ENCODE data around the gene XRCC6.
A peak's percentile ranks its signal among the peaks of the same experiment; 100 is the strongest.
"Not testable (repeated sequence)": the region's sequence is repeated elsewhere in the genome, so short reads cannot be mapped to it uniquely, and the experiment has no call there.

The XRCC6 gene

DNA sequence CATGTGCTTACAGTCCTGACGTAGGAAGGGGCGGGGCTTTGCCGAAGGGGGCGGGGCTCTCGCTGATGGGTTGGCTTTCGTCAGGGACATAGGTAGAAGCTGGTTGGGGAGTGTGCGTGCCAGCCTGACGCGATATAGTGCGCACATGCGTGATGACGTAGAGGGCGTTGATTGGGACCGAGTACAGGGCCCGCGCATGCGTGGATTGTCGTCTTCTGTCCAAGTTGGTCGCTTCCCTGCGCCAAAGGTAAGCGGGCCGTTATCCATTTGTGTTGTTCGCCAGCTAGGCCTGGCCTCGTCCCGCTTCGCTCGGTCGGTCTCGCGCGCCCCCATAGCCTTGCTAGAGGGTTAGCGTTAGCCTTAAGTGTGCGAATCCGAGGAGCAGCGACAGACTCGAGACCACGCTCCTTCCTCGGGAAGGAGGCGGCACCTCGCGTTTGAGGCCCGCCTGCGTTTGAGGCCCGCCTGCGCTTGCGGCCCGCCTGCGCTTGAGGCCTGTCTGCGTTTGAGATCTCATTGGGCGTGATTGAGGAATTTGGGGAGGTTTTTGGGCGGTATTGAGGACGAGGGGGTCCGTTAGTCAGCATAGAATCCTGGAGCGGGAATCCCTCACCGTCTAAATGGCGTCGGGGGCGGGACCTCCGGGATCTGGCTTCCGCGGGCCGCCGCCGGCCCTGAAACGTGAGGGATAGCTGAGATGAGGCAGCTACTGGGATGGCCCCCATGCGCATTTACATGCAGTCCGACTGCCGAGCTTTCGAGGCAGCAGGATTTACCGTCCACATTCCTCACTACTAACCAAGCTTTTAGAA is at the start of gene XRCC6:
XRCC6 (plus strand) TSS at position 197 of the 812 bp plus-strand sequence. CDS start 710 bp downstream, outside the sequence.
- DNase-seq = peak; percentile 100

DNA sequence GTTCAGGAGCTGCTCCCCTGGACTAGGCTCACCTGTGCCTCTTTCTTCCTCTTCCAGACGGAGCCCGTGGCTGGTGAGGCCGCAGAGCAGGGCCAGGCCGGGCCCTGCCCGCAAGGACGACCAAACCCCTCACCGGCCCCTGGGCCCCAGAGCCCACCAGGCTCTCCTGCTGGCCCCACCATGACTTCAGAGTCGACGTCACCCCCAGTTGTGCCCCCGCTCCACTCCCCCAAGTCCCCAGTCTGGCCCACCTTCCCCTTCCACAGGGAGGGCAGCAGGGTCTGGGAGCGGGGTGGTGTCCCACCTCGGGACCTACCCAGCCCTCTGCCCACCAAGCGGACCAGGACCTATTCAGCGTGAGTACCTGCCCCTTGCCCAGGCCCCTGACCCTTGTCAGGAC is 49.3 kb upstream of the XRCC6 start:
- DNase-seq = no peak

DNA sequence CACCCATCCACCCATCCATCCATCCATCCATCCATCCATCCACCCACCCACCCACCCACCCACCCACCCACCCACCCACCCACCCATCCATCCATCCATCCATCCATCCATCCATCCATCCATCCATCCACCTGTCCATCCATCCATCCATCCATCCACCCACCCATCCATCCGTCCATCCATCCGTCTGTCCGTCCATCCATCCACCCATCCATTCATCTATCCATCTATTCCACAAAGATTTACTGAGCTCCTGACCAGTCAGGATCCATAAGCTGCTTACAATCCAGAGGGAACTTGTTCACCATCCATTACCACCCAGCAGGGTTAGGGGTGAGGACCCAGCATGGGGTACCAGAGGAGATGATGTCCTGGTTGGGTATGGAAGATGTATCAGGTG is 48.8 kb upstream of the XRCC6 start:
- DNase-seq = not testable (repeated sequence)

DNA sequence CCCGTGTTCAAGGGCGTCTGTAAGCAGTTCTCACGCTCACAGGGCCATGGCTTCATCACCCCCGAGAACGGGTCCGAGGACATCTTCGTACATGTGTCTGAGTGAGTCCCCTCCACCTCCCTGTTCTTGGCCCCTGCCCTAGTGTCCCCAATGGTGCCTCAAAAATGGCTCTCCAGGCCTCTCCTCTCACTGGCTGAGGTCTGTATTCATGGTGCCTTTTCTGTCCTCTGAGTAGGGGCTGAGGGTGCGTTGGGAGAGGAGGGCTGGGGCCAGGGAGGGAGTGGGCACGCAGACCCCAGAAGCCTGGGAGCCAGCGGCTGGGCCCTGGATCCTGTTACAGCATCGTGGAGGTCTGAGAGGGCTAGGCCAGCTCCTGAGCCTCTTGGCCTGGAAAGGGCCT is 47.4 kb upstream of the XRCC6 start:
- no peak for DNase-seq

- no peak for DNase-seq
Observed at GRCh38 chr22:41574847-41575381, 46.2 kb upstream of the XRCC6 start.

DNA sequence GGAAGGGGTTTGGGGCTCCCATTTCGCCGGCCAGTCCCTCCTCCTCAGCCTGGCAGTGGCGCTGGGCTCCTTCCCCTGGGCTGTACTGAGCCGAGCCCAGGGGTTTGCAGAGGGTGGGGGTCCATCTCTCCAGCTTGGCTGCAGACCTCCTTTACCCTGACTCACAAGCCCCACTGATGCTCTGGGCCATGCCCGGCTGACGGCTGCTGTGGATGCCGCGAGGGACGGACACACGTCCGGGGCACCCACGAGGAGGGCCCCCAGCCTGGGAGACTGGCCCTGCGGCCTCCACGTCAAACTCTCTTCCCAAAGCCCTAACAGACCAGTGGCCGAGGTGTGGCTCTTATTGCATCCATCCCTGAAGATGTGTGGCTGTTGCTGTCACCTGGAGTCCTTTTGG is 45.6 kb upstream of the XRCC6 start:
- no peak for DNase-seq

- no peak for DNase-seq
Observed at GRCh38 chr22:41576877-41577276, 44.2 kb upstream of the XRCC6 start.

DNA sequence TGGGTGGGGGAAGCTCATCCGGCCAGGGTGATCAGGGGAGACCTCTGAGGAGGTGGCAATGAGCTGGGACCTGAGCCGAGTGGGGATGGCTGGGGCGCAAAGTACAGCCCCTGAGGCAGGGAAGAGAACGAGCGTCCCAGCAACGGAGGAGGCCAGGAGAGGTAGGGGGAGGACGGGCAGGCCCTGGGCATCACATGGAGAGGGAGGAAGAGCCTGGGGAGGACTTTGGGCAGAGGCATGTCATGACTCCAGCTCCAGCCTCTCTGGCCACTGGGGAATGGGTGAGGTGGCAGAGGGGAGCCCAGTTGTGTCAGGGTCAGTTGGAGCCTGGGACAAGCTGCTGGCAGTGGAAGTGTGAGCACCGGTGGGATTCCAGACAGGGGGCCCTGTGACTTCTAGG is 43.0 kb upstream of the XRCC6 start:
- DNase-seq = no peak

- DNase-seq = no peak
Observed at GRCh38 chr22:41578818-41579217, 42.3 kb upstream of the XRCC6 start.

DNA sequence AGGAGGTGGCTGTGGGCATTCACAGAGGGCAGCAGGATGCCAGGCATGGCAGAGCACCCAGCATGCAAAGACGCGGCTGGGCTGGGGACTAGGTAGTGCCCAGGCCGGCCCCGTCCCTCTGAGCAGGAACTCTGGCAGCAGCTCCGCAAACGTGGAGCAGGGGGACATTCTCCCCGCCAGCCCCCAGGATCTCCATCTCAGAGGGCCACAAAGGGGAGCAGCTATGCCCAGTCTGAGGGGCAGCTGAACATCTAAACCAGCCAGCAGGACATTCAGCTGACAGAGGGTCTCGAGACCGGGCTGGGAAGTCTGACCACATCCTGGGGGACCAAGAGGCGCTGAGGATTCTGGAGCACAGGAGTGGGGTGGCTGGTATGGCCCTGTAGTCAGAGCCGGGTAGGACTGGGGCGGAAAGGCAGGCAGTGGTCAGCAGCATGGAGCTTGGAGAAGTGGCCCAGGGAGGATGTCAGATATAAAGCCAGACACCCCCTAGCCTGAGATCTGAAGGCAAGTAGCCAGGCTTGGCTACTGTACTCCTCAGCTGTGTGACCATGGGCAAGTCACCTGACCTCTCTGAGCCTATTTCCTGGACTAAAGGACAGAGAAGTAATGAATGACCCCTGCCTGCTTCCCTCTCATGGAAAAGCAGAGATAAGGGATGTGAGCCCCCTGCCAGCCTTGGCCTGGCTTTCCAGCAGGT is 41.6 kb upstream of the XRCC6 start:
- DNase-seq = no peak

DNA sequence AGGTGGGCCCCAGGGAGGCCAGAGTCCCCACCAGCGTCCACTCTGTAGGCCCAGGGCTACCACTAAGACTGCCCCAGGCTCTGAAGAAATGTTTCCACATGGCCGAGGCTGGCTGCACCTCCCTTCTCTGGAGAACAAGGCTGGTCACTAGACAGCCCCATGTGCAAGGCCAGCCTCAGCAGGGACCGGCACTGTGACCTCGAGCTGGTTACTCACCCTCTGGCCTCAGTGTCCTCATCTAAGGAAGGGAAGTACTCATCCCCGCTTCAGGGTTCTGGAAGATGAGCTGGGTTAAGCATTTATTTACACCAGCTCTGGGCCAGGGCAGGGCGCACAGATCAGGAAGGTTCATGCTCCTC is 41.1 kb upstream of the XRCC6 start:
- DNase-seq = no peak

GRCh38 chr22:41582694-41583093 is 38.4 kb upstream of the XRCC6 start:
- no peak for DNase-seq

GRCh38 chr22:41584881-41585280 is 36.2 kb upstream of the XRCC6 start:
- DNase-seq = no peak

DNA sequence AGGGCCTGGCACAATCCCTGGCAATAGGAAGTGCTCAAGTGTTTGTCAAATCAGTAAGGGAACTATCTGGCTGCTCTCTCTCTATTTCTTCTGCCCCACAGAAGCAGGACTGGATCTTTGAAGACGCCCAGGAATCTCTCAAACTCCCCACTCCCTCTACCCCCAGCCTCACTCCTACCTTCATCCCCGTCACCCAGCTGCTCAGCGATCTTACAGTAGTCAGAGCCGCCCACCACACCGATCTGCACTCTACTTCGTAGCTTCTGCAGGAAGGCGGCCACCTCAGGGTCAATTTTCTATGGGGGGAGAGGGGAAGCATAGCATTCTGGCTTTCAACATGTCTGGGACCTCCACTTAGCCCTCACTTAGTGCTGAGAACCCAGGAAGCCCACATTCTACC is 35.2 kb upstream of the XRCC6 start:
- DNase-seq = no peak

DNA sequence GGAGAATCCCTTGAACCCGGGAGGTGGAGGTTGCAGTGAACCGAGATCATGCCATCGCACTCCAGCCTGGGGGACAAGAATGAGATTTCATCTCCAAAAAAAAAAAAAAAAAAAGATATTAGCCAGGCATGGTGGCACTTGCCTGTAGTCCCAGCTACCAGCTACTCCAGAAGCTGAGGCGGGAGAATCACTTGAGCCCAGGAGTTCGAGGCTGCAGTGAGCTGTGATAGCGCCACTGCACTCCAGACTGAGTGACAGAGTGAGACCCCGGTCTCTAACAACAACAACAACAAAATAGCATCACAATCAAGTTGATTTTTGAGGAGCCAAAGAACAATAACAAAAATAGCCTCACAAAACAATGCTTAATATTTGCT is 33.8 kb upstream of the XRCC6 start:
- DNase-seq = no peak

- DNase-seq = peak; percentile 100
Observed at GRCh38 chr22:41589391-41590241, 31.5 kb upstream of the XRCC6 start, which contains the start of gene PMM1. TSS of gene PMM1 (minus strand) at chr22:41589840. CDS start at chr22:41589805, 35 bp downstream.

GRCh38 chr22:41593336-41593960 is 27.6 kb upstream of the XRCC6 start:
- not testable (repeated sequence) for DNase-seq

DNA sequence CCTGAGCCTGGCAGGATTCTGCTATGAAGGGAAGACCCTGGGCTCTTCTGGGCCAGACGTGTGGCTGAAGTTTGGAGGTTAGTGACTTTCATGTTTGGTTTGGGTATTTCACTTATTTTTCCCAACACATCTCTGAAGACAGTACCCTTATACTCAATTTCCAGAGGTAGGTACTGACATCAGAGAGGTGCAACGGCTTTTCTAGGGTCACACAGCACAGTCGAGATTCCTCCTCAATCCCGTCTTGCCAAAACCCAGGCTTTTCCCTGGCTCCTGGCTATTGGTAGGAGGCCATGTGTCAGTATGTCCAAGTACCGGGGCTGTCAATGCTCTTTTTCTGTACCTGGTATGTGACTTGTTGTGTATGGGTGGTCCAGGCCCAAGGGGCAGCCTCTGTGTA is 25.4 kb upstream of the XRCC6 start:
- no peak for DNase-seq

- DNase-seq = peak; percentile 10
Observed at GRCh38 chr22:41596776-41597634, 24.1 kb upstream of the XRCC6 start.

GRCh38 chr22:41597635-41597953 is 23.5 kb upstream of the XRCC6 start:
- no peak for DNase-seq

DNA sequence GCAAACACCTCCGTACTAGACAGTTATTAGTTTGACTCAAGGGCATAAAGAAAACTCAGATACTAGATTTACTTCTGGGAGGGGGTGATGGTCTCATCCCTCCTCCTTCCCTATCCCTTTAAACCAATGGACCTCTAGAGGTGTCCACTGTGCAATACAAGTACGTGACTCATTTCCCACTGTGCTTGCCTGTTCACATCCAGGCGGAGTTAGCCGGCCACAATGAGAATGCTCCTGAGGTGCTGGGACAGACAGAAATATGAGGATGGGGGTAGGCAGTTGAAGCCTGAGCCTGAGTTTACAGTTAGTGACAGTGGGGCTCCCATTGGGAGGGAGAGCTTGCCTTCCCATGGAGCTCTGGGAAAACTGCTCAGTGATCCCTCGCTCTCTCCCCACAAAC is 23.0 kb upstream of the XRCC6 start:
- DNase-seq = no peak
